Erythroblast (primary cell): ENCODE measurements around the gene ZNF846.

Source experiments
- GATA1 ChIP-seq: IDR thresholded peaks from 2 replicates; pipeline ENCODE4 v1.6.1; 2011; ENCODE audit warnings: low read depth, mild to moderate bottlenecking, control low read depth, low read length, moderate library complexity
- POLR2A ChIP-seq: IDR thresholded peaks from 2 replicates; pipeline ENCODE4 v1.6.1; 2011; ENCODE audit warnings: mild to moderate bottlenecking, low read length

DNA sequence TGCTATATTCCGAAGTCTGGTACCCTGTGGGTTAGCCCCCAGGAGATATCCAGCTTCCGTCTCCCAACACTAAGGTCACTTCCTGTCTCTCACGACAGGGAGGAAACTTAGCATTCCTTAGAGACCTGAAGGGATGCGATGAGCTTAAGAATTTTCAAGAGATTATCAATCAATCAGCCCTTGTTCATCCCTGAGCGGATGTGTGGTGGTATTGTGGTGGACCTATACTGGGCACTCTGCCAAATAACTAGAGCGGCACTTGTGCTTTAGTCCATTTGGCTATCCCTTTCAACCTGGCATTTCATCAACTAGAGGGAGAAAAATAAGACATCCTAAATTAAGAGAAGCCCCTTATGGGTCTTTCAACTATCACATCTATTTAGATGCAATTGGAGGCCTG is 62.7 kb downstream of the ZNF846 start:
- TF ChIP-seq POLR2A (no peak), GATA1 (no peak)
